ENCODE measurements around the gene PDE4B.
"Not testable (repeated sequence)": the region's sequence is repeated elsewhere in the genome, so short reads cannot be mapped to it uniquely, and the experiment has no call there.

The PDE4B gene

GRCh38 chr1:66069976-66070876 is 277.5 kb downstream of the PDE4B start:
- DNase-seq, result no peak

GRCh38 chr1:66073388-66073787 is 280.7 kb downstream of the PDE4B start:
- DNase-seq, result no peak

GRCh38 chr1:66074147-66074546 is 281.5 kb downstream of the PDE4B start:
- no peak for DNase-seq

GRCh38 chr1:66078412-66078811 is 285.7 kb downstream of the PDE4B start:
- DNase-seq, result no peak

- no peak for DNase-seq
These were observed 290.3 kb downstream of the PDE4B start for GRCh38 chr1:66083003-66083402.

GRCh38 chr1:66084442-66084841 is 291.7 kb downstream of the PDE4B start:
- DNase-seq, result no peak

GRCh38 chr1:66085600-66085999 is 292.9 kb downstream of the PDE4B start:
- DNase-seq, result no peak

- DNase-seq, result no peak
These were observed 296.1 kb downstream of the PDE4B start for GRCh38 chr1:66088787-66089186.

GRCh38 chr1:66090859-66091457 is 298.3 kb downstream of the PDE4B start:
- no peak for DNase-seq

GRCh38 chr1:66095190-66095589 is 302.5 kb downstream of the PDE4B start:
- DNase-seq, result no peak

GRCh38 chr1:66100959-66101358 is 308.3 kb downstream of the PDE4B start:
- not testable (repeated sequence) for DNase-seq

GRCh38 chr1:66104076-66104475 is 311.4 kb downstream of the PDE4B start:
- not testable (repeated sequence) for DNase-seq

- no peak for DNase-seq
These were observed 315.9 kb downstream of the PDE4B start for GRCh38 chr1:66108624-66109023.

GRCh38 chr1:66112744-66113400 is 320.2 kb downstream of the PDE4B start:
- no peak for DNase-seq

- DNase-seq, result no peak
These were observed 326.5 kb downstream of the PDE4B start for GRCh38 chr1:66119148-66119547.

GRCh38 chr1:66124670-66125069 is 332.0 kb downstream of the PDE4B start:
- no peak for DNase-seq

- DNase-seq, result not testable (repeated sequence)
These were observed 335.9 kb downstream of the PDE4B start for GRCh38 chr1:66128641-66129040.

- DNase-seq, result no peak
These were observed 339.6 kb downstream of the PDE4B start for GRCh38 chr1:66132324-66132723.

GRCh38 chr1:66134004-66134403 is 341.3 kb downstream of the PDE4B start:
- DNase-seq, result no peak

- DNase-seq, result no peak
These were observed 342.5 kb downstream of the PDE4B start for GRCh38 chr1:66135161-66135560.

- DNase-seq, result not testable (repeated sequence)
These were observed 343.7 kb downstream of the PDE4B start for GRCh38 chr1:66136423-66136822.

- no peak for DNase-seq
These were observed 344.5 kb downstream of the PDE4B start for GRCh38 chr1:66137235-66137634.

- no peak for DNase-seq
These were observed 345.9 kb downstream of the PDE4B start for GRCh38 chr1:66138613-66139012.

GRCh38 chr1:66140072-66140471 is 347.4 kb downstream of the PDE4B start:
- no peak for DNase-seq
